HFF-Myc (cell line): Measurements from ENCODE around the gene FCRL5.
"Not testable (repeated sequence)": the region's sequence is repeated elsewhere in the genome, so short reads cannot be mapped to it uniquely, and the experiment has no call there.

Source experiments
- DNase-seq: peaks from one replicate; pipeline ENCODE4 v3.0.0-alpha.2; 2011; ENCODE audit warnings: low read depth; ENCODE audit errors: extremely low read depth
- H3K4me3 ChIP-seq: replicated peaks from 2 replicates; pipeline ENCODE4 v1.5.1; 2011; ENCODE audit warnings: low read depth, mild to moderate bottlenecking, control low read depth, low read length
- TF ChIP-seq, protein P1 (sequence below): IDR thresholded peaks from 2 replicates; pipeline ENCODE4 v1.5.1; 2012; ENCODE audit warnings: mild to moderate bottlenecking, low read depth, low read length, control low read depth; ENCODE audit errors: missing control alignments

The FCRL5 gene

DNA sequence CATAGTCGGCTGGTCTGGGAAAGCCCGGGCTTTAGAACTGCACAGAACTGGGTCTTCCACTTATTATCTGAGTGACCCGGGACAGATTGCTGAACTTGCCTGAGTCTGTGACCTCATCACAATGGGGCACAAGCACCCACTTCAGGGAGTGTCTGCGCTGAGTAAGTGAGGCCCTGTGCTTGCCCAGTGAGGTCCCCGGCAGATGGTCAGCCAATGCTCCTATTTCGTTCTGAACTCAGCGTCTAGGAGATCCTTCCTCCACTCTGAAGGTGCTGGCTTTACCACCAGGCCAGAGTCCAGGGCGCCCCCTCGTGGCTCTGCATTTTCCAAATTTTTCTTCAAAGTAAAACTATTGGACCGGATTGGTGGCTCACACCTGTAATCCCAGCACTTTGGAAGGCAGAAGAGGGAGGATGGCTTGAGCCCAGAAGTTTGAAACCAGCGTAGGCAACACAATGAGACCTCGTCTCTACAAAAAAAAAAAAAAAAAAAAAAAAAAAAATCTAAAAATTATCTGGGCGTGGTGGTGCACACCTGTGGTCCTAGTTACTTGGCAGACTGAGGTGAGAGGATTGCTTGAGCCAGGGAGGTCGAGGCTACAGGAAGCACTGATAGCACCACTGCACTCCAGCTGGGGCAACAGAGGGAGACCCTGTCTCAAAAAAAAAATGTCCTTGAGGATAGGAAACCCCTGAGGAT, 61.7 kb downstream of the FCRL5 start:
- H3K4me3 ChIP-seq = no peak overlapping the region
- TF ChIP-seq, protein P1, sequence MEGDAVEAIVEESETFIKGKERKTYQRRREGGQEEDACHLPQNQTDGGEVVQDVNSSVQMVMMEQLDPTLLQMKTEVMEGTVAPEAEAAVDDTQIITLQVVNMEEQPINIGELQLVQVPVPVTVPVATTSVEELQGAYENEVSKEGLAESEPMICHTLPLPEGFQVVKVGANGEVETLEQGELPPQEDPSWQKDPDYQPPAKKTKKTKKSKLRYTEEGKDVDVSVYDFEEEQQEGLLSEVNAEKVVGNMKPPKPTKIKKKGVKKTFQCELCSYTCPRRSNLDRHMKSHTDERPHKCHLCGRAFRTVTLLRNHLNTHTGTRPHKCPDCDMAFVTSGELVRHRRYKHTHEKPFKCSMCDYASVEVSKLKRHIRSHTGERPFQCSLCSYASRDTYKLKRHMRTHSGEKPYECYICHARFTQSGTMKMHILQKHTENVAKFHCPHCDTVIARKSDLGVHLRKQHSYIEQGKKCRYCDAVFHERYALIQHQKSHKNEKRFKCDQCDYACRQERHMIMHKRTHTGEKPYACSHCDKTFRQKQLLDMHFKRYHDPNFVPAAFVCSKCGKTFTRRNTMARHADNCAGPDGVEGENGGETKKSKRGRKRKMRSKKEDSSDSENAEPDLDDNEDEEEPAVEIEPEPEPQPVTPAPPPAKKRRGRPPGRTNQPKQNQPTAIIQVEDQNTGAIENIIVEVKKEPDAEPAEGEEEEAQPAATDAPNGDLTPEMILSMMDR = peak; percentile 71
- DNase-seq = peak; percentile 33

DNA sequence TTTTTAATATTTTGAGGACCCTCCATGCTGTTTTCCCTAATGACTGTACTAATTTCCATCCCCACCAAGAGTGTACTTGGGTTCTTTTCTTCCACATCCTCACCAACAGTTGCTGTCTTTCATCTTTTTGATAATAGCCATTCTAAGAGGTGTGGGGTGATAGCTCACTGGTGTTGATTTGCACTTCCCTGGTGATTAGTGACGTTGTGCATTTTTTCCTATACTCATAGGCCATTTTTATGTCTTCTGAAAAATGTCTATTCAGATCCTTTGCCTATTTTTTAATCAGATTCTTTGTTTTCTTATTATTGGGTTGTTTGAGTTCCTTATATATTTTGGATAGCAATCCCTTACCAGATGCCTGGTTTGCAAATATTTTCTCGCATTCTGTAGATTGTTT, 64.2 kb downstream of the FCRL5 start:
- no peak for DNase-seq
- TF ChIP-seq, protein P1 = no peak
- H3K4me3 ChIP-seq = no peak overlapping the region

DNA sequence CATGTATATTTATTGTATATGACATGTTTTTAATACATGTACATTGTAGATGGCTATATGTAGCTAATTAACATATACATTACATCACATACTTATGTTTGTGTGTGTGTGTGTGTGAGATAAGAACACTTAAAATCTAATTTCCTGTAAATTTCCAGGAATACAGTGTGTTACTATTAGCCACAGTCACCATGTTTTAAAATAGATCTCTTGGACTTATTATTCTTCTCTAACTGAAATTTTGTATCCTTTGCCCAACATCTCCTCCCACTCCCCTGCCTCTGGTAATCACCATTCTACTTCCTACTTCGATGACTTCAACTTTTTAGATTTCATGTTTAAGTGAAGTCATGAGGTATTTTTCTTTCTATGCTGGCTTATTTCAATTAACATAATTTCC, 64.8 kb downstream of the FCRL5 start:
- DNase-seq = no peak
- TF ChIP-seq, protein P1 = no peak
- no peak overlapping the region for H3K4me3 ChIP-seq

DNA sequence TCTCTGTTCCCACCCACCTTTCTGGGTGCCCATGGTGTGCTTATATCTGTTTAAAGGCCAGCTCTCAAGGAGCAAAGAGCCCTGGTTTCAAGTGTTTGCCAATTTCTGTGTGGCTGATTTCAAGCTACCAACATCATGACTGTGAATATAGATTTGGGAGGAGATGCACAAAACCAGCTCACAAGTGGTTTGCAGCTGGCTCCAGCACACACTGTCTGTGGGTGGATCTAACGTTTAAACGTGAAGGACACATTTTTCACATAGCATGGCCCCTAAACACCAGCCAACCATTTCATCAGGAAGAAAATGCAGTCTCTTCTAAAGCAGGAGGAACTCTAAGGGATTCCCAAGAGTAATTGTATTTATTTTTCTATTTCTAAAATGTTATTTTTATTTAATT, 65.2 kb downstream of the FCRL5 start:
- no peak overlapping the region for H3K4me3 ChIP-seq
- TF ChIP-seq, protein P1 = no peak
- no peak for DNase-seq

DNA sequence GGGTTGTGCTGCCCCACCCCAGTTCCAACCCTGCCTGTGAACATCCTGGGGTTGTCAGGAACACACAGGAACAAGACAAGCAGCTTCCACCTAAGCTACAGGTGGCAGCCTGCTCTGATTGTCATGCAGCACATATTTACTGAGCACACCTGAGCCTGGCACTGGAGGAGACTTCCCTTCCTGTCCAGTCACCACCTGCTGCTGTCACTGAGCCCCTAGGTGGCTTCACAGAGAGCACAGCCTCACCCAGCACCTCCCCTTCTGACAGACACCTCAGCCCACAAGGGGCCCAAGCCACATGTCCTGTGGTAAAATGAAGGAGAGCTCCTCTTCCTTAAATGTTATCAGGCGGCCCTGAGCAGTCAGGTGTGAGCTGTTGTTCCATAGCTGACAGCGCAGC, 65.9 kb downstream of the FCRL5 start:
- not testable (repeated sequence) for DNase-seq, H3K4me3 ChIP-seq

DNA sequence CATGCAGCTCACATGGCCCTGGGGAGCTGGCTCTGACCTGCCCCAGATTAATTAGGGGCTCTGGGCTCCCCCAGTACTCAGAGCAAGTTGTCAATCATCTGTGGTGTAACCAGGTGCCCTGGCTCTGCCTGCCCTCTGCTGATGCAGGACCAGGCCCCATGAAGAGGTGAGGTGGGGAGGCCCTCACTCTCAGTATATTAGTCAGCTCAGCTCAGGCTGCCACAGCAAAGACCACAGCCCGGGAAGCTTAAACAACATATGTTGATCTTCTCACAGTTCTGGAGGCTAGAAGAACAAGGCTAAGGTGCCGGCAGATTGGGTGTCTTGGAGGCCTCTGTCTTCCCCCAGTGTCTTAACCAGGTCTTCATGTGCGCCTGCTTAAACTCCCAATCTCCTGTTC, 66.5 kb downstream of the FCRL5 start:
- no peak for DNase-seq
- TF ChIP-seq, protein P1 = no peak
- no peak overlapping the region for H3K4me3 ChIP-seq

DNA sequence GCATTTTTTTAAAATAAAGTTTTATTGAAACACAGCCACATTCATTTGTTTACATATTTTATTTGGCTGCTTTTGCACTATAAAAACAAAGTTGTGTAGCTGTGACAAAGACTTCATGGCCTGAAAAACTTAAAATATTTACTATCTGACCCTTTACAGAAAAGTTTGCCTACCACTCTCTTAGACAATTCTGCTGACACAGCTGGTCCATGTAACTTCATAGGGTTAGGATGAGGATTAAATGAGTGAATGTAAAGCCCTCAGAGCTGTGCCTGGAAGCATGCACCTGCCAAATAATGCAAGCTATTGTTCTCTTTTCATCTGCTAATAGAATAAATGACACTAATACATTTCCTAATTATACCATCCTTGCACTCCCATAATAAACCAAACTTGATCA, 67.7 kb downstream of the FCRL5 start:
- TF ChIP-seq, protein P1 = no peak
- no peak for DNase-seq
- no peak overlapping the region for H3K4me3 ChIP-seq
